HCT116 (cell line): ENCODE measurements around the gene NAA50.

Experiments used
- ELF1 ChIP-seq: IDR thresholded peaks from 2 replicates; pipeline ENCODE4 v1.6.1; 2012; ENCODE audit warnings: low read depth, borderline replicate concordance
- EZH2 ChIP-seq: fragments of 200-600 bp; sonication (generic); IDR thresholded peaks from 2 replicates; pipeline ENCODE4 v1.6.1; 2017; ENCODE audit warnings: antibody characterized with exemption, mixed run types
- EZH2phosphoT487 ChIP-seq: fragments of 200-600 bp; IDR thresholded peaks from 2 replicates; pipeline ENCODE4 v1.6.1; 2018; ENCODE audit warnings: antibody characterized with exemption, borderline replicate concordance
- JUND ChIP-seq: IDR thresholded peaks from 2 replicates; pipeline ENCODE4 v1.6.1; 2012
- POLR2A ChIP-seq: IDR thresholded peaks from 2 replicates; pipeline ENCODE4 v1.7.0; 2011; ENCODE audit warnings: borderline replicate concordance; ENCODE audit not compliant: insufficient read depth, insufficient read length; ENCODE audit errors: extremely low read depth
- RAD21 ChIP-seq: IDR thresholded peaks from 2 replicates; pipeline ENCODE4 v1.6.1; 2012; ENCODE audit warnings: low read depth, mild to moderate bottlenecking
- TCF7L2 ChIP-seq: IDR thresholded peaks from 2 replicates; pipeline ENCODE4 v1.7.0; 2011; ENCODE audit warnings: borderline replicate concordance, inconsistent platforms; ENCODE audit not compliant: insufficient read depth, insufficient read length; ENCODE audit errors: extremely low read depth
- YY1 ChIP-seq: IDR thresholded peaks from 2 replicates; pipeline ENCODE4 v1.6.1; 2011; ENCODE audit warnings: low read length, low read depth, moderate library complexity, mild to moderate bottlenecking; ENCODE audit not compliant: insufficient replicate concordance; ENCODE audit errors: extremely low read depth
- TF ChIP-seq, protein P1 (sequence below): IDR thresholded peaks from 2 replicates; pipeline ENCODE4 v1.6.1; 2011; ENCODE audit warnings: mild to moderate bottlenecking, low read length, moderate library complexity; ENCODE audit not compliant: insufficient replicate concordance; ENCODE audit errors: extremely low read depth
- TF ChIP-seq, protein P2 (sequence below), 3 experiments: fragments of 200-600 bp in 1 of 3; sonication (generic) in 1 of 3; IDR thresholded peaks in 2 of 3; conservative IDR thresholded peaks in 1 of 3; 2 replicates each; pipeline ENCODE4 v1.5.1; 2012 to 2017; ENCODE audit warnings: low read depth in 2 of 3, low read length in 2 of 3, antibody characterized with exemption in 1 of 3, borderline replicate concordance in 1 of 3, control low read depth in 1 of 3, mild to moderate bottlenecking in 1 of 3, mixed read lengths in 1 of 3, mixed run types in 1 of 3, moderate library complexity in 1 of 3; ENCODE audit not compliant: insufficient read depth in 1 of 3
- TF ChIP-seq, protein P3 (sequence below): IDR thresholded peaks from 2 replicates; pipeline ENCODE4 v1.6.1; 2012; ENCODE audit warnings: low read depth

DNA sequence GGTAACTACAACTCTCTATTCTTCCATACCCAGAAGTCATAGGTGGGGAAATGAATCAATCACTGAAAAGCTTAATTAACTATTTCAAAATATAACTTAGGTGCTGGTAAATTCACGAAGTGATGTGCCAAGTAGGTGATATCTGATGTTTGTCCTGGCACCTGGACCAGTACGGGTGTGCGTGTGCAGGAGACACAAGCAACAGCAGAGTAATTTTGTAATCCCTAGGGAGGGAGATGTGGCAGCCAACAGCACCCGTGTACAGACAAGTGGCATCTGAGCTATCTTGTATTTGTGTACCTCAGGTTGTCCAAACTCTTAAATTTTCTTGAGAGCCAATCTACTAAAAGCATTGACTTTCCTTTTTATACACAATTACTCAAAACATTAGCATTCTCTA lies 72.5 kb downstream of the NAA50 start:
- no peak for TF ChIP-seq POLR2A
- TF ChIP-seq JUND = no peak
- TF ChIP-seq, protein P1, sequence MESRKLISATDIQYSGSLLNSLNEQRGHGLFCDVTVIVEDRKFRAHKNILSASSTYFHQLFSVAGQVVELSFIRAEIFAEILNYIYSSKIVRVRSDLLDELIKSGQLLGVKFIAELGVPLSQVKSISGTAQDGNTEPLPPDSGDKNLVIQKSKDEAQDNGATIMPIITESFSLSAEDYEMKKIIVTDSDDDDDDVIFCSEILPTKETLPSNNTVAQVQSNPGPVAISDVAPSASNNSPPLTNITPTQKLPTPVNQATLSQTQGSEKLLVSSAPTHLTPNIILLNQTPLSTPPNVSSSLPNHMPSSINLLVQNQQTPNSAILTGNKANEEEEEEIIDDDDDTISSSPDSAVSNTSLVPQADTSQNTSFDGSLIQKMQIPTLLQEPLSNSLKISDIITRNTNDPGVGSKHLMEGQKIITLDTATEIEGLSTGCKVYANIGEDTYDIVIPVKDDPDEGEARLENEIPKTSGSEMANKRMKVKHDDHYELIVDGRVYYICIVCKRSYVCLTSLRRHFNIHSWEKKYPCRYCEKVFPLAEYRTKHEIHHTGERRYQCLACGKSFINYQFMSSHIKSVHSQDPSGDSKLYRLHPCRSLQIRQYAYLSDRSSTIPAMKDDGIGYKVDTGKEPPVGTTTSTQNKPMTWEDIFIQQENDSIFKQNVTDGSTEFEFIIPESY = no peak
- no peak for TF ChIP-seq EZH2phosphoT487
- no peak for TF ChIP-seq YY1
- TF ChIP-seq, protein P2, sequence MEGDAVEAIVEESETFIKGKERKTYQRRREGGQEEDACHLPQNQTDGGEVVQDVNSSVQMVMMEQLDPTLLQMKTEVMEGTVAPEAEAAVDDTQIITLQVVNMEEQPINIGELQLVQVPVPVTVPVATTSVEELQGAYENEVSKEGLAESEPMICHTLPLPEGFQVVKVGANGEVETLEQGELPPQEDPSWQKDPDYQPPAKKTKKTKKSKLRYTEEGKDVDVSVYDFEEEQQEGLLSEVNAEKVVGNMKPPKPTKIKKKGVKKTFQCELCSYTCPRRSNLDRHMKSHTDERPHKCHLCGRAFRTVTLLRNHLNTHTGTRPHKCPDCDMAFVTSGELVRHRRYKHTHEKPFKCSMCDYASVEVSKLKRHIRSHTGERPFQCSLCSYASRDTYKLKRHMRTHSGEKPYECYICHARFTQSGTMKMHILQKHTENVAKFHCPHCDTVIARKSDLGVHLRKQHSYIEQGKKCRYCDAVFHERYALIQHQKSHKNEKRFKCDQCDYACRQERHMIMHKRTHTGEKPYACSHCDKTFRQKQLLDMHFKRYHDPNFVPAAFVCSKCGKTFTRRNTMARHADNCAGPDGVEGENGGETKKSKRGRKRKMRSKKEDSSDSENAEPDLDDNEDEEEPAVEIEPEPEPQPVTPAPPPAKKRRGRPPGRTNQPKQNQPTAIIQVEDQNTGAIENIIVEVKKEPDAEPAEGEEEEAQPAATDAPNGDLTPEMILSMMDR (IDR thresholded peaks at IDR 0.05 in 2 of 3, conservative IDR thresholded peaks at IDR 0.05 in 1 of 3; ENCODE audit: borderline replicate concordance in 1 of 3, insufficient read depth in 1 of 3, low read depth in 2 of 3, low read length in 2 of 3) = no peak
- no peak for TF ChIP-seq RAD21
- TF ChIP-seq, protein P3, sequence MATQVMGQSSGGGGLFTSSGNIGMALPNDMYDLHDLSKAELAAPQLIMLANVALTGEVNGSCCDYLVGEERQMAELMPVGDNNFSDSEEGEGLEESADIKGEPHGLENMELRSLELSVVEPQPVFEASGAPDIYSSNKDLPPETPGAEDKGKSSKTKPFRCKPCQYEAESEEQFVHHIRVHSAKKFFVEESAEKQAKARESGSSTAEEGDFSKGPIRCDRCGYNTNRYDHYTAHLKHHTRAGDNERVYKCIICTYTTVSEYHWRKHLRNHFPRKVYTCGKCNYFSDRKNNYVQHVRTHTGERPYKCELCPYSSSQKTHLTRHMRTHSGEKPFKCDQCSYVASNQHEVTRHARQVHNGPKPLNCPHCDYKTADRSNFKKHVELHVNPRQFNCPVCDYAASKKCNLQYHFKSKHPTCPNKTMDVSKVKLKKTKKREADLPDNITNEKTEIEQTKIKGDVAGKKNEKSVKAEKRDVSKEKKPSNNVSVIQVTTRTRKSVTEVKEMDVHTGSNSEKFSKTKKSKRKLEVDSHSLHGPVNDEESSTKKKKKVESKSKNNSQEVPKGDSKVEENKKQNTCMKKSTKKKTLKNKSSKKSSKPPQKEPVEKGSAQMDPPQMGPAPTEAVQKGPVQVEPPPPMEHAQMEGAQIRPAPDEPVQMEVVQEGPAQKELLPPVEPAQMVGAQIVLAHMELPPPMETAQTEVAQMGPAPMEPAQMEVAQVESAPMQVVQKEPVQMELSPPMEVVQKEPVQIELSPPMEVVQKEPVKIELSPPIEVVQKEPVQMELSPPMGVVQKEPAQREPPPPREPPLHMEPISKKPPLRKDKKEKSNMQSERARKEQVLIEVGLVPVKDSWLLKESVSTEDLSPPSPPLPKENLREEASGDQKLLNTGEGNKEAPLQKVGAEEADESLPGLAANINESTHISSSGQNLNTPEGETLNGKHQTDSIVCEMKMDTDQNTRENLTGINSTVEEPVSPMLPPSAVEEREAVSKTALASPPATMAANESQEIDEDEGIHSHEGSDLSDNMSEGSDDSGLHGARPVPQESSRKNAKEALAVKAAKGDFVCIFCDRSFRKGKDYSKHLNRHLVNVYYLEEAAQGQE = no peak
- no peak for TF ChIP-seq EZH2
- no peak for TF ChIP-seq TCF7L2
- no peak for TF ChIP-seq ELF1
